IPS DF 19.7 (cell line): ENCODE measurements around the gene RNF14.

Experiments
- DNase-seq: peaks from one replicate; pipeline ENCODE4 v3.0.0-alpha.2; 2013; ENCODE audit warnings: low read depth, low spot score

RNF14 gene

GRCh38 chr5:141978389-141978788 is 9.5 kb downstream of the RNF14 start:
- no peak for DNase-seq

GRCh38 chr5:141982626-141983025 is 13.7 kb downstream of the RNF14 start:
- no peak for DNase-seq

- DNase-seq, result no peak
Measured at GRCh38 chr5:141986072-141986471, 17.2 kb downstream of the RNF14 start.

GRCh38 chr5:141989720-141990119 is 20.8 kb downstream of the RNF14 start:
- no peak for DNase-seq

GRCh38 chr5:141992349-141992963 is 23.6 kb downstream of the RNF14 start:
- no peak for DNase-seq

- DNase-seq, result no peak
Measured at GRCh38 chr5:141994511-141995136, 25.7 kb downstream of the RNF14 start.

- DNase-seq, result no peak
Measured at GRCh38 chr5:141995656-141996055, 26.8 kb downstream of the RNF14 start.

GRCh38 chr5:141997358-141997960 is 28.6 kb downstream of the RNF14 start:
- no peak for DNase-seq

- no peak for DNase-seq
Measured at GRCh38 chr5:142000173-142000572, 31.3 kb downstream of the RNF14 start.

- DNase-seq, result no peak
Measured at GRCh38 chr5:142000704-142001484, 32.0 kb downstream of the RNF14 start.

GRCh38 chr5:142003266-142003800 is 34.4 kb downstream of the RNF14 start:
- no peak for DNase-seq

- DNase-seq, result no peak
Measured at GRCh38 chr5:142006363-142007236, 37.7 kb downstream of the RNF14 start.

GRCh38 chr5:142007237-142007544 is 38.3 kb downstream of the RNF14 start:
- DNase-seq, result no peak

GRCh38 chr5:142008813-142009212 is 39.9 kb downstream of the RNF14 start:
- DNase-seq, result no peak

- DNase-seq, result no peak
Measured at GRCh38 chr5:142009886-142010285, 41.0 kb downstream of the RNF14 start.

- DNase-seq, result no peak
Measured at GRCh38 chr5:142011572-142012185, 42.8 kb downstream of the RNF14 start.

GRCh38 chr5:142012186-142012785 is 43.4 kb downstream of the RNF14 start:
- DNase-seq, result peak; percentile 48

- no peak for DNase-seq
Measured at GRCh38 chr5:142012792-142013388, 44.0 kb downstream of the RNF14 start, which contains the start of gene GNPDA1. Gene GNPDA1, minus strand, starts transcription at chr5:142013027. Its CDS starts 992 bp downstream, at chr5:142012035.

- DNase-seq, result no peak
Measured at GRCh38 chr5:142013734-142014521, 45.0 kb downstream of the RNF14 start.
